Lung (tissue), 12 donors: ENCODE results near the gene VPS72. TPM values are rescaled to one million over a fixed set of nuclear protein-coding genes. Genes with fewer than 3 reads are reported as not detected.

Experiments
- ATAC-seq: fragments of 200-7000 bp; cut with Tn5 transposase; one replicate; pipeline ENCODE4 v1.9.1; 2020; ENCODE audit warnings: moderate number of reproducible peaks; ENCODE audit not compliant: insufficient read depth, low FRiP score
- DNase-seq, 3 donors: peaks; one replicate each; pipeline ENCODE4 v3.0.0-alpha.2; 2013 to 2017
- H3K27ac ChIP-seq, 2 donors: one replicate each; pipeline ENCODE4 v1.5.1; 2013; ENCODE audit warnings: mild to moderate bottlenecking in 2 of 2, moderate library complexity in 2 of 2, control low read depth in 1 of 2, inconsistent platforms in 1 of 2, low read depth in 1 of 2, low read length in 1 of 2
- H3K27me3 ChIP-seq, 3 donors: one replicate each; pipeline ENCODE4 v1.5.1; 2013; ENCODE audit warnings: low read length in 2 of 3; ENCODE audit not compliant: control insufficient read depth in 3 of 3, insufficient read depth in 3 of 3
- H3K36me3 ChIP-seq, 4 donors: one replicate each; pipeline ENCODE4 v1.5.1; 2013; ENCODE audit warnings: low read length in 4 of 4, mild to moderate bottlenecking in 1 of 4, moderate library complexity in 1 of 4; ENCODE audit not compliant: control insufficient read depth in 4 of 4, insufficient read depth in 4 of 4
- H3K4me1 ChIP-seq, 5 donors: one replicate each; pipeline ENCODE4 v1.5.1; 2013; ENCODE audit warnings: low read length in 5 of 5, mild to moderate bottlenecking in 2 of 5, moderate library complexity in 1 of 5; ENCODE audit not compliant: control insufficient read depth in 5 of 5, insufficient read depth in 5 of 5
- H3K4me3 ChIP-seq: one replicate; pipeline ENCODE4 v1.5.1; 2013; ENCODE audit warnings: mild to moderate bottlenecking, control low read depth, moderate library complexity
- H3K9ac ChIP-seq, 2 donors: one replicate each; pipeline ENCODE4 v1.5.1; 2013; ENCODE audit warnings: low read length in 2 of 2, control low read depth in 1 of 2; ENCODE audit not compliant: insufficient read depth in 1 of 2
- H3K9me3 ChIP-seq, 4 donors: one replicate each; pipeline ENCODE4 v1.5.1; 2013; ENCODE audit warnings: low read length in 3 of 4, mild to moderate bottlenecking in 1 of 4, moderate library complexity in 1 of 4; ENCODE audit not compliant: control insufficient read depth in 4 of 4, insufficient read depth in 3 of 4
- WGBS, 2 donors: extraction: QIAGEN DNeasy Blood & Tissue Kit; methylation state at CpG; one replicate each; pipeline ENCODE4 v1.1.7; 2013; 5-methylcytosine and 5-hydroxymethylcytosine counted together
- polyA plus RNA-seq, 2 donors: library from polyadenylated mRNA; stranded (reverse); fragments of 200-250 nt; gene quantifications; one replicate each; pipeline ENCODE4 v1.2.1, GENCODE V29; 2013
- total RNA-seq, 2 donors: library from RNA; depleted of rRNA in 1 of 2; stranded (reverse); fragments of >200 nt in 1 of 2; gene quantifications; one replicate each; pipeline ENCODE4 v1.2.1, GENCODE V29; 2014 to 2021
- TF ChIP-seq, protein P1 (sequence below): IDR thresholded peaks from 2 replicates; pipeline ENCODE4 v1.5.1; 2012; ENCODE audit warnings: mild to moderate bottlenecking; ENCODE audit errors: control extremely low read depth, extremely low read depth
- donor health status: control.
- donor health status: control.
- donor health status: Bipolar disorder and iron deficiency.
- donor health status: healthy.
- donor health status: DM: yes; HTN: yes; CAD: no.

Gene VPS72
- total and polyA plus RNA-seq, 4 donors = 28.6 to 39.1 (median 30.8) TPM

DNA sequence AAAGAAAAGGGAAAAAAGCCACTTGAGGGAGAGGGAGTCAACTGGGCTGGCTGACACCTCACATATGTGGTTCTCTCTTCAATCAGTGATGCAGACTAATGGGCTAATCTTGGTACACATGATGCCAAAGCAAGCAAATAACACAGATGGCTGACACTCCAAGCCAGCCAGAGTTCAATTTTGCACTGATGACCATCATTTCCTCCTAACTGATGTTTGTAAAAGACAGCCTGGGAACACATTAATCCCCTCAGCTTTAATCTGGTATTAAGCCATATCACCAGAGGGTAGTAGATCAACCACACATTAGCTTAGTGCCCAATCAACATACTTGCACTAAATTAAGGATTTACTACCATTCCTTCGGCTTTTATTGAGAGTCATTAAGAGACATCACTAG lies 2.8 kb downstream of the VPS72 start:
- H3K36me3 ChIP-seq = peaks cover 12 to 23% (median 17%) of the 10 kb centered on the region in 4 donors
- ATAC-seq (no peak), DNase-seq (no peak)
- no peak overlapping the region for H3K9ac ChIP-seq
- H3K27ac ChIP-seq = no peak overlapping the region
- TF ChIP-seq, protein P1, sequence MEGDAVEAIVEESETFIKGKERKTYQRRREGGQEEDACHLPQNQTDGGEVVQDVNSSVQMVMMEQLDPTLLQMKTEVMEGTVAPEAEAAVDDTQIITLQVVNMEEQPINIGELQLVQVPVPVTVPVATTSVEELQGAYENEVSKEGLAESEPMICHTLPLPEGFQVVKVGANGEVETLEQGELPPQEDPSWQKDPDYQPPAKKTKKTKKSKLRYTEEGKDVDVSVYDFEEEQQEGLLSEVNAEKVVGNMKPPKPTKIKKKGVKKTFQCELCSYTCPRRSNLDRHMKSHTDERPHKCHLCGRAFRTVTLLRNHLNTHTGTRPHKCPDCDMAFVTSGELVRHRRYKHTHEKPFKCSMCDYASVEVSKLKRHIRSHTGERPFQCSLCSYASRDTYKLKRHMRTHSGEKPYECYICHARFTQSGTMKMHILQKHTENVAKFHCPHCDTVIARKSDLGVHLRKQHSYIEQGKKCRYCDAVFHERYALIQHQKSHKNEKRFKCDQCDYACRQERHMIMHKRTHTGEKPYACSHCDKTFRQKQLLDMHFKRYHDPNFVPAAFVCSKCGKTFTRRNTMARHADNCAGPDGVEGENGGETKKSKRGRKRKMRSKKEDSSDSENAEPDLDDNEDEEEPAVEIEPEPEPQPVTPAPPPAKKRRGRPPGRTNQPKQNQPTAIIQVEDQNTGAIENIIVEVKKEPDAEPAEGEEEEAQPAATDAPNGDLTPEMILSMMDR = no peak
- no peaks in the 10 kb centered on the region for H3K9me3 ChIP-seq
- H3K27me3 ChIP-seq = no peaks in the 10 kb centered on the region
- H3K4me3 ChIP-seq = no peak overlapping the region
- peaks cover 1 to 14% (median 5%) of the 10 kb centered on the region in 5 donors for H3K4me1 ChIP-seq
- WGBS, 2 donors = 92 to 96% methylated on average over 1 of the region's 1 CpG

DNA sequence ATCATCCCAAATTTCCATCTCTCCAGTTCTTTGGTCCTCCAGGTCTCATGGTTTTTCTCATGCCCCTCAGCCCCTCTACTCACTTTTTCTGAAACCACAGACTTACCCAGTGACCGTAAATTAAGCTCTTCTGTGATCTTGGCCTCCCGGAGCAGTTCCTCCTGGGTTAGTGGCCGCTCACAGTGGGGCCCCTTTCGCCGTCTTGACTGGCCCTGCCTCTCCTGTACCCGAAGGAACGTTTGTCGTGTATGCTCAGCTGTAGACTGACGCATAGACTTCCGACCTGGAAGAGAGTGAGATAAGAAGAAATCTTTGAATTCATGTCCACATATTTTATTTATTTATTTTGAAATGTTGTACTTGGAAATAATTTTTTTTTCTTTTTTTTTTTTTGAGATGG lies 5.8 kb downstream of the VPS72 start:
- peaks cover 12 to 34% (median 30%) of the 10 kb centered on the region in 4 donors for H3K36me3 ChIP-seq

DNA sequence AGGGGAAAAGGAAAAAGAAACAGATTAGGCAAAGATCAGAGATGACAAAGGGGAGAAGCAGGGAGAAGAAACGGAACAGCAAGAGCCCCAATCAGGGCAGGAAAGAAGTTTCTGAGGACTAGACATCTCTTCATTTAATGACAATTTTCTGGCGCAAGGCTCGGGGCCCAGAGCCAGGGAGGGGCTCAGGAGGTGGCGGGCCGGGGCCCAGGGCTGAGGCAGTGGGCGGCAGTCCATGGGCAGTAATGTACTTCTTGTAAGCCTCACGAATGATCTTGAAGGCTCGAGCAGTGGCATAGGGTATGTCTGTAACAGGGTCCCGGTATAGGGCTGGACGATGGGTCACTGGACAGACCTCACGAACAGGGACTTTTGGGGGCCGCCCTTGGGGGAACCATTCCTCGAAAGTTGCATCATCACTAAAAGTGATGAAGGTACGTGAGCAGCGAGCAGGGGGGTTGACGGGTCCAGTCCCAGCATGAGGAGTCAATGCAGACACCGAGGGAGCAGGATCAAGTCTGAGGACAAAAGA lies 13.4 kb downstream of the VPS72 start:
- ATAC-seq (no peak), DNase-seq (no peak)
- Histone ChIP-seq H3K4me3 (no peak overlapping the region), H3K27ac (no peak overlapping the region), H3K27me3 (no peaks in the 10 kb centered on the region), H3K9ac (no peak overlapping the region), H3K4me1 (peaks cover 0 to 6% (median 0%) of the 10 kb centered on the region in 5 donors), H3K36me3 (peaks cover 11 to 44% (median 31%) of the 10 kb centered on the region in 4 donors), H3K9me3 (no peaks in the 10 kb centered on the region)
- WGBS, 2 donors = 96% methylated on average over 17 of the region's 17 CpGs
- TF ChIP-seq, protein P1 = no peak

More for the DNA sequence above, 5.8 kb downstream of the VPS72 start:
- Histone ChIP-seq H3K9ac (no peak overlapping the region), H3K9me3 (no peaks in the 10 kb centered on the region), H3K27me3 (no peaks in the 10 kb centered on the region), H3K4me3 (no peak overlapping the region), H3K4me1 (peaks cover 1 to 12% (median 5%) of the 10 kb centered on the region in 5 donors), H3K27ac (no peak overlapping the region)
- 96 to 99% methylated on average over 10 of the region's 10 CpGs for WGBS, 2 donors
- no peak for ATAC-seq
- TF ChIP-seq, protein P1 = no peak
- DNase-seq = no peak

DNA sequence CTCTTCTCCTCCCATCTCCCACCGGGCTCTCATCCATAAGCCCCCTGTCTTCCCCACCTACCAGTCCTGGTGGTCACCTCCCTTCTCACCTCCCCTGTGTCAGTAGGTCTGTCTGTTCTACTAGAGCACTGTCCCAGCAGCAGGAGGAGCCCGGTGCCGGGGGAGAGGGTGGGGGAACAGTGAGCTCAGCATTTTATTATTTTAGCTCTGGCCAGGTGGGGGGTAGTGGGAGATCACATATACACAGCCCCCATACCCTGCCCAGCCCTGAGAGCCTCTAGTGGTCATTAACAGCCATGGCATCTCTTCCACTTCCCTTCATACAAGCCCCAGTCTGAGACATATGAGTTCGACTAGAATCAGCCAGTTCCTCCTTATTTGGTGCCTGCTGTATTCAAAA lies 14.1 kb downstream of the VPS72 start, which contains the start of gene TMOD4:
TSS of gene TMOD4 (minus strand) at position 119 of the 400 bp plus-strand sequence. CDS start 1,106 bp downstream, outside the sequence.
- no peak within 1 kb of the TSS for H3K9ac ChIP-seq
- H3K36me3 ChIP-seq = peaks cover 17 to 40% (median 29%) of the 10 kb centered on the region in 4 donors
- ATAC-seq = no peak

More for the DNA sequence above, 14.1 kb downstream of the VPS72 start, which contains the start of gene TMOD4:
- Histone ChIP-seq H3K9me3 (no peaks in the 10 kb centered on the region), H3K4me3 (no peak within 1 kb of the TSS), H3K4me1 (peaks cover 0 to 6% (median 0%) of the 10 kb centered on the region in 5 donors), H3K27ac (no peak within 1 kb of the TSS), H3K27me3 (no peaks in the 10 kb centered on the region)
- WGBS, 2 donors = 55 to 60% methylated on average over 4 of the region's 4 CpGs
- TF ChIP-seq, protein P1 = no peak
- no peak for DNase-seq
